GM23248 (cell line): ENCODE results near the gene CFAP157.

ENCODE experiments used
- EZH2 ChIP-seq: fragments of 200-600 bp; sonication (generic); IDR thresholded peaks from 2 replicates; pipeline ENCODE4 v1.6.1; 2018; ENCODE audit warnings: antibody characterized with exemption, mild to moderate bottlenecking; ENCODE audit not compliant: insufficient read depth, poor library complexity, severe bottlenecking
- EZH2phosphoT487 ChIP-seq: fragments of 200-600 bp; sonication (generic); IDR thresholded peaks from 2 replicates; pipeline ENCODE4 v1.6.1; 2018; ENCODE audit warnings: antibody characterized with exemption, moderate library complexity, mild to moderate bottlenecking, low read depth; ENCODE audit not compliant: insufficient read depth

GRCh38 chr9:127720031-127720864 lies 13.5 kb downstream of the CFAP157 start:
- TF ChIP-seq EZH2phosphoT487: no peak
- no peak for TF ChIP-seq EZH2
